ENCODE data around the gene MARCKSL1.

GRCh38 chr1:32330558-32331151 is 5.4 kb downstream of the MARCKSL1 start:
- TF ChIP-seq CTCF (conservative IDR thresholded peaks at IDR 0.05; ENCODE audit: low read length): no peak
- no peak for TF ChIP-seq EZH2phosphoT487 (IDR thresholded peaks at IDR 0.05; ENCODE audit: borderline replicate concordance, low read depth, low read length)
